Stimulated activated CD4-positive, alpha-beta T cell treated with anti-CD3 and anti-CD28 coated beads, Interleukin-2, amount 100 ng/mL, for 24 hours (primary cell): ENCODE results near the gene PTPRF.

Experiments
- DNase-seq, 2 donors: peaks; one replicate each; pipeline ENCODE4 v3.0.0-alpha.2; 2020

PTPRF gene

GRCh38 chr1:43612406-43612805 lies 81.7 kb downstream of the PTPRF start:
- no peak for DNase-seq

DNA sequence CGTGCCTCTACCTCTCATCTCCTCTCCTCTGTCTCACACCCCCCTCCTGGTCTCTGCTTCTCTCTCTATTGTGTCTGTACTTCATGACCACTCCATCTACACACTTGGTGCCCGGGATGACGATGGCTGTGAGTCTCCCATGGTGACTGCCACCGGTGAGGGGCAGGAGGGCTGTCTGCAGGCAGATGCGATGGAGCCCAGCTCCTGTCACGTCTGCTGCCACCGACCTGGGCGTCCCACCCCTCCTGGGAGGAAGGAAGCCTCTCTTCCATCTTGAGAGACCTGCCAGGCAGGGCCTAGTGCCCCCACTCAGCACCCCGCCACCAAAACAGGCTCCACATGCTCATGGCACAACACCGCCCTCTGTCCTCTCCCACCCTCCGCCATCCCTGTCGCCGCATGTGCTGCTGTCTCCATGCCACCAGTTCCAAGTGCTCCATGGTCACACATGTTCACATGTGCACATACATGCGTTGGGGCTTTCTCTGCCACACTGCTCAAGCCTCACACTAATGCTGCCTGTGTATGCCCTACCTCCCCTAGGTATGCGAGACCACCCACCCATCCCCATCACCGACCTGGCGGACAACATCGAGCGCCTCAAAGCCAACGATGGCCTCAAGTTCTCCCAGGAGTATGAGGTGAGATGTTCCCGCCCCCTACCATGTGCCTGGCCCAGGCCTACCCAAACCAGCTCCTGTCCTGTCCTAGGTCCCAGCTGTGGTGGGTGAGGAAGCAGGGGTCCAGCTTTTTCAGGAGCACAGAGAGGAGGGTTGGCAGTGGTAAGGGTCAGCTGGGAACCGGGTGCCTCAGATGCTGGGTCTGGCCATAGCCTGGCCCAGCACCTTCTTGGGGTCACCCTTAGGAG lies 82.6 kb downstream of the PTPRF start:
- DNase-seq: no peak

- DNase-seq: no peak
Measured at GRCh38 chr1:43614211-43614610, 83.5 kb downstream of the PTPRF start.

GRCh38 chr1:43614891-43615290 lies 84.2 kb downstream of the PTPRF start:
- DNase-seq: no peak

- DNase-seq: no peak
Measured at GRCh38 chr1:43616383-43616782, 85.7 kb downstream of the PTPRF start.

DNA sequence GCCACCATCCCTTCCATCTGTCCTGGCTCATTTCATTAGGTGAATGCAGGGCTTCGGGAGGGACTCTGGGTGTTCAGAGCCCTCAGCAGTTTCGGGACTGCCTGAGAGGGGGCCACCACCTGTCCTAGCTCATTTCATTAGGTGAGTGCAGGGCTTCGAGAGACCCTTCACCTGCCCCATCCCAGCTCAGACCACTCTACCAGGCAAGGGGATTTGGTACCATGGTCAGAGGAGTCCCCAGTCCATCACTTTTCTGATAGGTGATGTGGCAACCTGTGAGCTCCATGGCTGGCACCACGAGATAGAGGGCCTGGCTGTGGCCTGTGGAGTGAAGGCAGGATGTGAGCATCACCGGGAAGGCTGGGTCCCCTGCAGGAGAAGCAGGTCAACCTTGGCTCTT lies 86.3 kb downstream of the PTPRF start:
- DNase-seq: no peak

DNA sequence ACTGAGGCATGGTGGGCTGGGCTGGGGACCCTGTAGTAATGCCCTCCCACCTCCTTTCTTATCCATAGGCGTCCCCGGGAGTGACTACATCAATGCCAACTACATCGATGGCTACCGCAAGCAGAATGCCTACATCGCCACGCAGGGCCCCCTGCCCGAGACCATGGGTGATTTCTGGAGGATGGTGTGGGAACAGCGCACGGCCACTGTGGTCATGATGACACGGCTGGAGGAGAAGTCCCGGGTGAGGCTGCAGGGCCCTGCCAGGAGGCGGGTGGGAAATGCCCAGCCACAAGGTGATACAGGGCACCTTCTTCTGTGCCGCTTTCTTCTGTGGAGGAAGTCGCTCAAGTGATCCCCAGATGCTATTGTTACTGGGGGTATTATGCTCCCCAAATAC lies 87.0 kb downstream of the PTPRF start:
- no peak for DNase-seq

GRCh38 chr1:43618521-43619313 lies 88.0 kb downstream of the PTPRF start:
- no peak for DNase-seq

- DNase-seq: no peak
Measured at GRCh38 chr1:43619314-43619790, 88.7 kb downstream of the PTPRF start.

DNA sequence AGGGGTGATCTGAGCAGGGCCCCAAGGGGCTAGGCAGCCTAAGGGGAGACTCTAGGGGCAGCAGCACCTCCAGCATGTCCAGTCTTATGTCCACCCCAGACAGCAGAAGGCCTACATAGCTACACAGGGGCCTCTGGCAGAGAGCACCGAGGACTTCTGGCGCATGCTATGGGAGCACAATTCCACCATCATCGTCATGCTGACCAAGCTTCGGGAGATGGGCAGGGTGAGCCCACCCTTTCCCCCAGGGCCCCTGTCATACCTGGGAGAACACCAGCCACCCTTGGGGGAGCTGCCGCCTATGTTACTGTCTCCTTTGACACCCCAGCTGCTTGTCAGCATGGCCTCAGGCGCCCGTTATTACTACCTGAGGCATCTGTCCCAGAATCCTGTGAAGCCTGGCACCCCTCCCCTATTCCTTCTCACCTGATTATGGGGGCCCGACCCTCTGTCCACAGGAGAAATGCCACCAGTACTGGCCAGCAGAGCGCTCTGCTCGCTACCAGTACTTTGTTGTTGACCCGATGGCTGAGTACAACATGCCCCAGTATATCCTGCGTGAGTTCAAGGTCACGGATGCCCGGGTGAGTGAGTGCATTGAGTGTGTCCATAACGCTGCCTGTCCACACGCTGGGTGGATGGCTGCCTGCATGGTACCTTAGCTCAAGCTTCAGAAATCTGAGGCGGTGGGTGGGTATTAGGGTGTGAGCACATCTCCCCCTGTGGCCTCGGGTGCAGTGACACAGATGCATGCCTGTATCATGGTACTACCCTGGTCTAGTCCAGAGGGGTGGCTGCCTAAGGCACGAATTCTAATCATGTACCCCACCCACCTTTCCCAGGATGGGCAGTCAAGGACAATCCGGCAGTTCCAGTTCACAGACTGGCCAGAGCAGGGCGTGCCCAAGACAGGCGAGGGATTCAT lies 89.6 kb downstream of the PTPRF start:
- no peak for DNase-seq

- DNase-seq: no peak
Measured at GRCh38 chr1:43620956-43621355, 90.3 kb downstream of the PTPRF start.

- no peak for DNase-seq
Measured at GRCh38 chr1:43621386-43621785, 90.7 kb downstream of the PTPRF start.

GRCh38 chr1:43621861-43622260 lies 91.2 kb downstream of the PTPRF start:
- DNase-seq: no peak

- no peak for DNase-seq
Measured at GRCh38 chr1:43622471-43622870, 91.8 kb downstream of the PTPRF start.

DNA sequence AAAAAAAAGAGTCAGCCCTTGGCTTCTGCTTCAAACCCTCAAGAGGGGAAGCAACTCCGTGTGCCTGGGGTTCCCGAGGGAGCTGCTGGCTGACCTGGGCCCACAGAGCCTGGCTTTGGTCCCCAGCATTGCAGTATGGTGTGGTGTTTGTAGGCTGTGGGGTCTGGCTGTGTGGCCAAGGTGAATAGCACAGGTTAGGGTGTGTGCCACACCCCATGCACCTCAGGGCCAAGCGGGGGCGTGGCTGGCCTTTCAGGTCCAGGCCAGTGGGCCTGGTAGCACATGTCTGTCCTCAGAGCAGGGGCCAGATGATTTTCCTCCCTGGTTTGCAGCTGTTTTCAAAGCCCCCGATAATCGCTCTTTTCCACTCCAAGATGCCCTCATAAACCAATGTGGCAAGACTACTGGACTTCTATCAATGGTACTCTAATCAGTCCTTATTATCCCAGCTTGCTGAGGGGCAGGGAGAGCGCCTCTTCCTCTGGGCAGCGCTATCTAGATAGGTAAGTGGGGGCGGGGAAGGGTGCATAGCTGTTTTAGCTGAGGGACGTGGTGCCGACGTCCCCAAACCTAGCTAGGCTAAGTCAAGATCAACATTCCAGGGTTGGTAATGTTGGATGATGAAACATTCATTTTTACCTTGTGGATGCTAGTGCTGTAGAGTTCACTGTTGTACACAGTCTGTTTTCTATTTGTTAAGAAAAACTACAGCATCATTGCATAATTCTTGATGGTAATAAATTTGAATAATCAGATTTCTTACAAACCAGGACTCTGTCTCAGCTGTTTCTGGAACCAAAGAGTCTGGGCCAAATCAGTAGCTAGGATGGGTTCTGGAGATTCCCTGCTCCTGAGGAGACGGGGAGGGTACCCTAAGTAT lies 92.5 kb downstream of the PTPRF start:
- DNase-seq: no peak

- DNase-seq: no peak
Measured at GRCh38 chr1:43625063-43625780, 94.5 kb downstream of the PTPRF start.

DNA sequence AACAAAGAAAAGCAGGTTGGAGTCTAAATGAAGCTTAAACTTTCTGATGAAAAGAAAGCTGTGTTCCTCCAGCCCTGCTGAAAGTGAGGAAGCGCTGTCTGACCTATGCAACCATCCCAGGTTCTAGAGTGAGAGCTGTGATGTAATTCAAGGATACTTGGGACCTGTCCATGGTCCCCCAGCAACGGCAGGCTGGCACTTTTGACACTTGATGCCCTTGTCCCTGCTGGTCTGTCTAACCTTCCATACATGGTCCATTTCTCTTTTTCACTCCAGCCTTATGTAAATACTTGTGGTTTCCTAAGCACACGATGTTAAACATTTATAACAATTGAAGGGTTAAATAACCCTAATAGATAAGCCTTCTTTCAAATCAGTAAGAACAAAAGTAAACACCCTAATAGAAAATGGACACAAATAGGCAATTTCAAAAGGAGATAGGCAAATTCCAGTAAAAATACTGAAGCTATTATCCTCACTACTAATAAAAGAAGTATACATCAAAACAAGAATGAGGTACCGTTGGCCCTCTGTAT lies 101.5 kb downstream of the PTPRF start:
- DNase-seq: no peak

DNA sequence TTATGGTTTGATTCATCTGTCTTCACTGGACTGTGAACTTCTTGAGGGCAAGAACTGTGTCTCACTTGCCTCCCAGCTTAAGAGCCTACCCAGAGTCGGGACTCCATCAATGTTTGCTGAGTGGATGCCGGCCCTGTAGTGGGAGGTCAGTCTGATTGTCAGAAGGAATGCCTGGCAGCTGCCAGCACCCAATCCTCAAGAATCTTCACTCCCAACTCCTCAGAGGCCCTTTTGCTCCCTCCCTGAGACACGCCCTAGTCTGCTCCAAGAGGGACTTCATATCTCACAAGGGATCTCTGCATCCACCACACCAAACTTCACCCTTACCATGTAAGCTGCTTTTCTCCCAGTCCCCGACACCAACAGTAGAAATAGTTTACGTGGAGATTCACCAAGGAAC lies 104.0 kb downstream of the PTPRF start:
- no peak for DNase-seq

DNA sequence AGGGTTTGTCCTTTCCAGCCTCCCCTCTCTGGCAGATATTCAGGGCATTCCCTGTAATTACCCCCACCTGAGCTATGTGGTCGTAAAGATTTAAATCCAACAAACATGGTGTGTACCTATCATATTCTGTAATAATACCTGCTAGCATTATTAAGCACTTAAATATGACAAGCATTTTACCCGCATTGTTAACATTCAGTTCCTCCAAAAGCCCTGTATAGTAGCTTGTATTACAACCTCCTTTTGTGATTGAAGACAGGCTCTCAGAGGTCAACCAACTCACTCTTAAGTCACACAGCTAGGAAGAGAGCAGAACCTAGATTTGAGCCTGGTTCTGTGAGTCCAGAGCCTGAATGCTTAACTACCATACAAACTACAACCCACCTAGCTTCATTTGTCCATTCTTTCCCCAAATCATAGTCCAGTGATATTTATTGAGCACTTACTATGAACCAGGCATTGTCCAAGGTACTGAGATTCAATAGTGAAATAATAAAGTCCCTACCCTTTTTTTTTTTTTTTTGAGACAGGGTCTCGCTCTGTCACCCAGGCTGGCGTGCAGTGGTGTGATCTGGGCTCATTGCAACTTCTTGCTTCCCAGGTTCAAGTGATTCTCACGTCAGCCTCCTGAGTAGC lies 105.4 kb downstream of the PTPRF start:
- no peak for DNase-seq

DNA sequence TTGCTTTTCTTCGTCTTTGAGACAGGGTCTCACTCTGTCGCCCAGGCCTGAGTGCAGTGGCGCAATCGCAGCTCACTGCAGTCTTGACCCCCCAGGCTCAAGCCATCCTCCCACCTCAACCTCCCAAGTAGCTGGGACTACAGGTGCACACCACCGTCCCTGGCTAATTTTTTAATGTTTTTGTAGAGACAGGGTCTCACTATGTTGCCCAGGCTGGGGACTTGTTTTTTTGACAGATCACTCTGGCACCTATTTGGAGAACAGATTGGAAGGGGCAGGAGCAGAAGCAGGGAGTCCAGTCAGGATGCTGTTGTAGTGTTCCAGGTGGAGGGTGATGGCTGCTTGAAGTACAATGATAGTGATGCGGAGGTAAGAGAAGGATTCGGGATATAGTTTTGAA lies 106.6 kb downstream of the PTPRF start:
- DNase-seq: no peak
